WERI-Rb-1 (cell line): Measurements from ENCODE around the gene MYLK2.
A peak's percentile ranks its signal among the peaks of the same experiment; 100 is the strongest.

Experiments used
- DNase-seq: peaks from one replicate; pipeline ENCODE4 v3.0.0-alpha.2; 2020
- H3K27ac ChIP-seq: fragments of 250-450 bp; sonication (Bioruptor Pico); 2 replicates; pipeline ENCODE4 v1.5.1; 2020; ENCODE audit warnings: mild to moderate bottlenecking, moderate library complexity
- H3K27me3 ChIP-seq: fragments of 250-450 bp; sonication (Bioruptor Pico); 2 replicates; pipeline ENCODE4 v1.5.1; 2021; ENCODE audit warnings: mild to moderate bottlenecking, low read depth, moderate library complexity; ENCODE audit not compliant: insufficient read depth, severe bottlenecking
- H3K36me3 ChIP-seq: fragments of 250-450 bp; sonication (Bioruptor Pico); 2 replicates; pipeline ENCODE4 v1.5.1; 2020; ENCODE audit warnings: mild to moderate bottlenecking, moderate library complexity
- H3K4me3 ChIP-seq: 2 replicates; pipeline ENCODE4 v1.5.1; 2011; ENCODE audit warnings: low read depth, mild to moderate bottlenecking, control low read depth, low read length
- H3K9me3 ChIP-seq: fragments of 250-450 bp; sonication (Bioruptor Pico); 2 replicates; pipeline ENCODE4 v1.5.1; 2021; ENCODE audit warnings: mild to moderate bottlenecking, moderate library complexity; ENCODE audit not compliant: severe bottlenecking
- CTCF ChIP-seq: IDR thresholded peaks from 2 replicates; pipeline ENCODE4 v1.5.1; 2011; ENCODE audit warnings: low read depth, mild to moderate bottlenecking, control low read depth, inconsistent platforms, low read length

Gene MYLK2

GRCh38 chr20:31858760-31859083 lies 39.6 kb downstream of the MYLK2 start:
- Histone ChIP-seq H3K9me3 (no peaks in the 10 kb centered on the region), H3K27ac (no peak overlapping the region), H3K36me3 (0 out of 2 replicates have a peak, but pooled peaks cover 2% of the 10 kb centered on the region), H3K4me3 (no peak overlapping the region), H3K27me3 (no peaks in the 10 kb centered on the region)
- DNase-seq: no peak
- no peak for TF ChIP-seq CTCF

GRCh38 chr20:31859266-31859997 lies 40.3 kb downstream of the MYLK2 start:
- DNase-seq: no peak
- Histone ChIP-seq H3K36me3 (0 out of 2 replicates have a peak, but pooled peaks cover 2% of the 10 kb centered on the region), H3K9me3 (no peaks in the 10 kb centered on the region), H3K27ac (no peak overlapping the region), H3K4me3 (no peak overlapping the region), H3K27me3 (no peaks in the 10 kb centered on the region)
- no peak for TF ChIP-seq CTCF

GRCh38 chr20:31859998-31860380 lies 40.8 kb downstream of the MYLK2 start:
- no peak for TF ChIP-seq CTCF
- 0 out of 2 replicates have a peak, but pooled peaks cover 2% of the 10 kb centered on the region for H3K36me3 ChIP-seq
- no peaks in the 10 kb centered on the region for H3K27me3 ChIP-seq
- H3K4me3 ChIP-seq: no peak overlapping the region
- H3K27ac ChIP-seq: no peak overlapping the region; the same call in 1 of the 2 replicates
- no peaks in the 10 kb centered on the region for H3K9me3 ChIP-seq
- no peak for DNase-seq

- no peaks in the 10 kb centered on the region for H3K27me3 ChIP-seq
- 0 out of 2 replicates have a peak, but pooled peaks cover 2% of the 10 kb centered on the region for H3K36me3 ChIP-seq
- DNase-seq: peak; percentile 59
- no peaks in the 10 kb centered on the region for H3K9me3 ChIP-seq
- peak; percentile 10; the same call in 1 of the 2 replicates for TF ChIP-seq CTCF
- H3K4me3 ChIP-seq: peak overlapping the region; percentile 75
- peak overlapping the region; percentile 99 for H3K27ac ChIP-seq
Observed at GRCh38 chr20:31860390-31861134, 41.4 kb downstream of the MYLK2 start.

GRCh38 chr20:31861135-31861384 lies 41.9 kb downstream of the MYLK2 start:
- Histone ChIP-seq H3K36me3 (0 out of 2 replicates have a peak, but pooled peaks cover 2% of the 10 kb centered on the region), H3K9me3 (no peaks in the 10 kb centered on the region), H3K4me3 (peak overlapping the region; percentile 75), H3K27me3 (no peaks in the 10 kb centered on the region), H3K27ac (peak overlapping the region; percentile 99)
- DNase-seq: peak; percentile 95
- TF ChIP-seq CTCF: no peak
